CD4-positive, alpha-beta T cell treated with Interleukin-17A for 4 hours (primary cell): Measurements from ENCODE around the gene ANKS6.
"Not testable (repeated sequence)": the region's sequence is repeated elsewhere in the genome, so short reads cannot be mapped to it uniquely, and the experiment has no call there.

ENCODE experiments used
- DNase-seq: peaks from one replicate; pipeline ENCODE4 v3.0.0-alpha.2; 2020; ENCODE audit warnings: mixed read lengths

The ANKS6 gene

DNA sequence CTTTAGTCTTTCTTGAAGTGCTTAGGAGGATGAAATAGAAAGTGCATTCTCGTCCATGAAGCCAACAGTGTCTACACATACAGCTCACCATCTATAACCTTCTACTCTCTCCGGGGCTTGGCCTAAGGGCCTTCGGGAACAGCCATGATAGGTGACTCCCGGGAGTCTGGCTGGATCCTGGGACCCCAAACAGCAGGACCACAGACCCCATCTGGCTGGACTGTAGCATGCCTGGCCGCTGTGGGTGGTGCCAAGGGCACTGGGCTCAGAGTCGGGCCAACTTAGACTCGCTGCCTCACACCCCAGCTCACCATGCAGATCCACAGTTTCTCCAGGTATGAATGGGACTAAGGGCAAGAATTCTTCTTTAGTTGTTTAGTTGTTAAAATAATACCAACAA, 104.0 kb downstream of the ANKS6 start:
- DNase-seq, result no peak

DNA sequence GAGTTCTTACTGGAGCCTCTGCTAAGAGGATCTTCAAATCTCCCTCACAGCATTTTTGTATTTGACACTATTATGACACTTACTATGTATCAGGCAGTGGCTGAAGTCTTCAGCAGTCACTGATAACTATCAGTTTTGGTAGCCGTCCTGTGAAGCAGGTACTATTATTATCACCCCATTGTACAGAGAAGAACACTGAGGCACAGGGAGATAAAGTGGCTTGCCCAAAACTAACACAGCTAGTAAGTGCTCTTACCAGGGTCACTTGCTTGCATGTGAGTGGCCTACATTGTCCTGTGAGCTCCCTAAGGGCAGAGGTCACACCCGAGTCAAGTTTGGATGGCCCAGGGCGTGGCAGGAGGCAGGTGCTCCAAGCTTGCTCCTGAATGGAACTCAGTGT, 104.5 kb downstream of the ANKS6 start:
- DNase-seq, result no peak

DNA sequence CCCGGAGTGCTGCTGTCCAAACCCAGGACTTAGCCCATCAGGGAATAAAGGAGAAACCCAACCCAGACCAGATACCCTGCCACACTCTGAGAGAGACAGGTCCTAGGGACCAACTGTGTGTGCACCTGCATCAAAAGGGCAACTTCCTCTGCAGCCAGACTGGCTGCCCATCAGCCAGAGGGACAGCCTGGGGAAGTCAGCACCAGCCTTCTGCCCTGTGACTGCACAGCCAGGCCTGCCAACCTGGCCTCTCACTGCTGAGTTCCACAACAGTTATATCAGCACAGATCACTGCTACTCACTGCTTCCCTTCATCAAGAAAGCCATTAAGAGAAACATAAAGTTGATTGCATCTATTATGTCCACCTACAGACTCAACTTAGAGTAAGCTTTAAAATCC, 105.7 kb downstream of the ANKS6 start:
- DNase-seq, result no peak

DNA sequence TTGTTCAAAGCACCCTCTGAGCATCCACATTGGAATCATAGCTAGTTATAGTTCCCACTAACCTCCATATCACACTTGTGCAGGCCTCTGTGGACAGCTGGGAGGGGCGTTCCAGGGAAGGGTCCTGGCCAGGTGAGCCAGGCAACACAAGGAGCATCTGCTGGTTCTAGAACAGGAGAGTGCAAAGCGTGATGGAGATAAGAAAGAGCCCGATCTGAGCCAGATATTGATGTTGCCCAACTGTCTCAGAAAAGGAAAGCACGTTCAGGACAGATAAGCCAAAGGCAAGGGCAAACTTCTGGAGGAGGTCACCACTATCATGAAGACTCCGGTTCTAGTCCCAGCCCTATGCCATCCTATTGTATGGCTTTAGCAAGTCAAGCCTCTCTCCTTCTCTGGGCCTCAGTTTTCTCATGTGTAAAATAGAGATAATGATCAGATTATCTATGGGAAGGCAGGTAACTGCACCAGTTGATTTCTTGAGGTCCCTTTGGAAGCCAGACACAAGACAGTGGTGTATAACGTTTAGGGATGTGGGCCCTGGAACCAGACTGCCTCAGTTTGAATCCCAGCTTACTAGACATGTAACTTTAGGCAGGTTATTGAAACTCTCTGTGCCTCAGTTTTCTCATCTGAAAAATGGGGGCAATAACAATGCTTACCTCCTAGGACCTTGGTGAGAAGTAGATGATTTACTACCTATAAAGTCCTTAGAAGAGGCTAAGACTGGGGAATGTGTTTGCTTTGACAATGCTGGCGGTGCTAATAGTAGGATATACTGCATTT, 107.5 kb downstream of the ANKS6 start:
- no peak for DNase-seq

DNA sequence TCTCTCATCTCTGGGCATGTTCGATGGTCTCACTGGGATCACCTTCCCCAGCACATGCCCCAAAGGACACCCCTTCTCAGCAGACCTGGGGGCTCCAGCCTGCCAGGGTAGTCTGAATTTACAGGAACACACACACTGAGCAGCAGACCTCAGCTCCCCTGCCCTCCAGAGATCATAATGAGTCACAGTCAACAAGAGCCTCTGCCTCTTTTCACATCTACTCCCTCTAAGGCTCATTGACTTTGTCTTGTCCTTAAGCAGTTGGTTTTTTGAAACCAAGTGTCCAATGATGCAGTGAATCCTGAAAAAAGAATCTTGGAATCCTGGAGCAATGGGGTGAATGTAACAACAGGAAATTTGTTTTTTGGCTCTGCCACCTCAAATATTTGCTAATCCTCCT, 108.4 kb downstream of the ANKS6 start:
- DNase-seq, result no peak

DNA sequence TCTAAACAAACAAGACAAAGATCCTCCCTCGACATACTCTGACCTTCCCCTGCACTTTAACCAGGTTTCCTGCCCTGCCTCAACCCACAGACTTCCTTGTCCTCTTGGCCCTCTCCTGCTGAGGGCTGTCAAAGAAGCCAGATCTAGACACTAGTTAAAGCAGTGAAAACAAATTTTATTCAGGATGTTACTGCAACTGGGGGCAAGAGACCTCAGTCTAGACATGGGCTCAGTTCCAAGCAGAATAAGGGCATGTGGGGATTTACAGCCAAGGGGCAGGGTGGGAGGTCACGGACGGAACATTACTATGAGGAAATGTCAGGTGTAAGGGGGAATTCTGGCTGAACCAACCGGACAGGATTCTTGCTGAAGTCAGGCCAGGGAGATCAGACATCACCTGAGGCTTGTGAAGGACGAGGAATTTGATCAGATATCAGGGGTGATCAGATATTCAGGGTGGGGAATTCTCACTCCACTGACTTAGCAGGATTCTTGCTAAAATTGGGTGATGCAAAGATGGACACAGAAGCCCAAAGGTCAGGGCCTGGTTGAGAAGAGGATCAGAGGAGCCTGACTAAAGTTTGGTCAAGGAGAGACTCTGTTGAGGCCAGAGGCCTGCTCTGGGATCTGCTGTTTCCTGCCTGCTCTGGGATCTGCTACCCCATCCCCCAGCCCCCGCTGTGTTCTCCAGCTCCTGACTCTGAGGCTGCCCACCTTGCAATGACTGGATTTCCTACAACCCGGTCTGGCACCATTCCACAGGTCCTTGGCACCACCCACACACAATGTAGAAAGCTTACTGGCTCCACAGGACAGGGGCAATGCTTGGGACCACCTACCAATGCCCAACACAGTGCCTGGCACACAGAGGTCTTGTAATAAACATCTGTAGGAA, 109.1 kb downstream of the ANKS6 start:
- no peak for DNase-seq

DNA sequence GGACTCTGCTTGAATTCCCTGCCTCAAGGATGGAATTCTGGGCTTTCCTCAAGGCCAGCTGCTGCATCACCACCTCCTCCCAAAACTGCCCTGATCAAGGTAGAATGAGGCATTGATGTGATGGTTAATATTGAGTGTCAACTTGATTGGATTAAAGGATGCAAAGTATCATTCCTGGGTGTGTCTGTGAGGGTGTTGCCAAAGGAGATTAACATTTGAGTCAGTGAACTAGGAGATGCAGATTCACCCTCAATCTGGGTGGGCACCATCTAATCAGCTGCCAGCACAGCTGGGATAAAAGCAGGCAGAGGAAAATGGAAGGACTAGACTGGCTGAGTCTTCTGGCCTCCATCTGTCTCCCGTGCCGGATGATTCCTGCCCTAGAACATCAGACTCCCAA, 111.5 kb downstream of the ANKS6 start:
- DNase-seq, result not testable (repeated sequence)
